Stimulated activated naive CD8-positive, alpha-beta T cell treated with anti-CD3 and anti-CD28 coated beads, Interleukin-15, Interleukin-2, amounts not matched to agents 100 ng/mL and 50 ng/mL, for 24 hours (primary cell): ENCODE measurements around the gene IFIT3.
"Not testable (repeated sequence)": the region's sequence is repeated elsewhere in the genome, so short reads cannot be mapped to it uniquely, and the experiment has no call there.

Experiments used
- H3K27ac Mint-ChIP-seq: one replicate; pipeline ENCODE4 v1.8.0; 2021; ENCODE audit warnings: mild to moderate bottlenecking, mixed read lengths
- H3K27me3 Mint-ChIP-seq: one replicate; pipeline ENCODE4 v1.8.0; 2021; ENCODE audit warnings: mixed read lengths
- H3K36me3 Mint-ChIP-seq: one replicate; pipeline ENCODE4 v1.8.0; 2021; ENCODE audit warnings: low read depth, mixed read lengths
- H3K4me1 Mint-ChIP-seq: one replicate; pipeline ENCODE4 v1.8.0; 2021; ENCODE audit warnings: low read depth, mixed read lengths
- H3K4me3 Mint-ChIP-seq: one replicate; pipeline ENCODE4 v1.8.0; 2021; ENCODE audit warnings: mild to moderate bottlenecking, mixed read lengths
- H3K9me3 Mint-ChIP-seq: one replicate; pipeline ENCODE4 v1.8.0; 2021; ENCODE audit warnings: mixed read lengths

IFIT3 gene

GRCh38 chr10:89327803-89328441 is at the start of gene IFIT3:
TSS of gene IFIT3 (plus strand) at chr10:89327997. CDS start at chr10:89328074, 77 bp downstream.
- H3K27me3 Mint-ChIP-seq = peaks cover 11% of the 10 kb centered on the region

GRCh38 chr10:89278034-89278535 is 49.7 kb upstream of the IFIT3 start:
- no peak overlapping the region for H3K4me3 Mint-ChIP-seq
- H3K36me3 Mint-ChIP-seq = no peaks in the 10 kb centered on the region
- H3K4me1 Mint-ChIP-seq = no peaks in the 10 kb centered on the region
- no peaks in the 10 kb centered on the region for H3K27me3 Mint-ChIP-seq
- no peak overlapping the region for H3K27ac Mint-ChIP-seq
- no peaks in the 10 kb centered on the region for H3K9me3 Mint-ChIP-seq

More at GRCh38 chr10:89327803-89328441, at the start of gene IFIT3:
- Mint-ChIP-seq H3K9me3 (no peaks in the 10 kb centered on the region), H3K27ac (peak within 1 kb of the TSS; percentile 76), H3K4me1 (peaks cover 53% of the 10 kb centered on the region), H3K4me3 (peak within 1 kb of the TSS; percentile 84), H3K36me3 (no peaks in the 10 kb centered on the region)

GRCh38 chr10:89278900-89279392 is 48.9 kb upstream of the IFIT3 start:
- Mint-ChIP-seq H3K4me1 (no peaks in the 10 kb centered on the region), H3K9me3 (no peaks in the 10 kb centered on the region), H3K27ac (no peak overlapping the region), H3K36me3 (no peaks in the 10 kb centered on the region), H3K4me3 (no peak overlapping the region), H3K27me3 (no peaks in the 10 kb centered on the region)

- no peak overlapping the region for H3K4me3 Mint-ChIP-seq
- H3K27me3 Mint-ChIP-seq = no peaks in the 10 kb centered on the region
- no peak overlapping the region for H3K27ac Mint-ChIP-seq
- H3K36me3 Mint-ChIP-seq = no peaks in the 10 kb centered on the region
- H3K4me1 Mint-ChIP-seq = no peaks in the 10 kb centered on the region
- H3K9me3 Mint-ChIP-seq = no peaks in the 10 kb centered on the region
Observed at GRCh38 chr10:89279421-89279869, 48.4 kb upstream of the IFIT3 start.

- Mint-ChIP-seq H3K27ac (no peak overlapping the region), H3K4me3 (no peak overlapping the region), H3K4me1 (no peaks in the 10 kb centered on the region), H3K27me3 (no peaks in the 10 kb centered on the region), H3K9me3 (no peaks in the 10 kb centered on the region), H3K36me3 (no peaks in the 10 kb centered on the region)
Observed at GRCh38 chr10:89280508-89280907, 47.3 kb upstream of the IFIT3 start.

DNA sequence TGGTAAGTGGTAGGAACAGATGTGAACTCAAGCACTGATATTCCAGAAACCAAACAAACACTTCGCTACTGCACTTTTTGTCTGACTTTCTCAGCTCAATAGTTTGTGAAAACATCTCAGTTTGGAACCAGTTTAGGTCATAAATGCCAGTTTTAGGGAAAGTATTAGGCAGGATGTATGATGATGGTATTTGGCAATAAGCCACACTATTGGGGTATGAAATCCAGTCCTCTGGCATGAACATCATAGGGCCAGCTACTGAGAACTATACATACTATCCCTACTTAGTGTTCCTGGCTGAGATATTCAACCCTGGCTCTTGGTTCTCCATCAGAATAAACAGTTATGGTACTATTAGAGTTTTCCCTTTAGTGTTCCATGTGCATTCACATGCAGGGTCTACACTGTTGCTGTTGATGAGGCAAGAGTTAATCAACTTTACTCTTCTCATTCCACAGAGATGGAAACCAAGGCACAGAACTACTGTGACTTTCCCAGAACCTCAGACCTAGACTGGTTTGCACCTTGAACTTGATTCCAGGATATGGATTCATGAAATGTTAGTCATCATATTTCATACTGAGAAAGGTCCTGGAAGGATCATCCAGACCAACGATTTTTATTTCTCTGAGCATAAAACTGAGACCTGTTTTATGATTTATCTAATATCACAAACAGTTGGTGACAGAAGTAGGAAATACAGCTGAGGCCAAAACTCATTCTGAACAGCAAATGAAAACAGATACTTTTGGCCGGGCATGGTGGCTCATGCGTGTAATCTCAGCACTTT is 46.0 kb upstream of the IFIT3 start:
- Mint-ChIP-seq H3K4me1 (no peaks in the 10 kb centered on the region), H3K4me3 (no peak overlapping the region), H3K9me3 (no peaks in the 10 kb centered on the region), H3K27ac (no peak overlapping the region), H3K27me3 (no peaks in the 10 kb centered on the region), H3K36me3 (no peaks in the 10 kb centered on the region)

- Mint-ChIP-seq H3K27me3 (no peaks in the 10 kb centered on the region), H3K36me3 (no peaks in the 10 kb centered on the region), H3K4me3 (no peak overlapping the region), H3K27ac (no peak overlapping the region), H3K4me1 (no peaks in the 10 kb centered on the region), H3K9me3 (no peaks in the 10 kb centered on the region)
Observed at GRCh38 chr10:89283025-89283935, 44.5 kb upstream of the IFIT3 start.

DNA sequence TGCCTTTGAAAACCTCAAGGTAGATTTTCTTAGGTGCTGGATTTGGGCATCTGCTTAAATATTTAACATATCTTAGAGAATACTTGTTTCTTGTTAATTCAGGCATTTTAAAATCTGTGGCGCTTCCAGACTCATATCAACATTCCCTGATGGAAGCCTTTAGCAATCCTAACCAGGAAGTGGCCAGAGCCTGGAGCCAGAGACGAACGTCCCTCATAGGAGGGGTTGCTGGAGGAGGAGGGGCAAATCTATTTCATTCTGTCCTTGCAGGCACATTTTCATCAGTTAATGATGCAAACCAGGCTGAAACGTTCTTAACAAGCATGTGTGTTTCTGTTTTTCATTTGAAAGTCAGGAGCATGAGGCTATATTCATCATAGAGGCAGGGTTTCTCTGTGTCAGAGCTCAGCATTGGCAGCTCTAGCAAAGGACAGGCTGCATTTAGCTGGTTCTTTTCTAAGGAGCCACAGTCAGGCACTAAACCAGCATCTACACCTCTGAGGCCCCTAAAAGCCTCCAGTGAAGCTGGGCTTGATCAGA is 43.8 kb upstream of the IFIT3 start:
- Mint-ChIP-seq H3K27ac (no peak overlapping the region), H3K4me1 (no peaks in the 10 kb centered on the region), H3K9me3 (no peaks in the 10 kb centered on the region), H3K36me3 (no peaks in the 10 kb centered on the region), H3K4me3 (no peak overlapping the region), H3K27me3 (no peaks in the 10 kb centered on the region)

DNA sequence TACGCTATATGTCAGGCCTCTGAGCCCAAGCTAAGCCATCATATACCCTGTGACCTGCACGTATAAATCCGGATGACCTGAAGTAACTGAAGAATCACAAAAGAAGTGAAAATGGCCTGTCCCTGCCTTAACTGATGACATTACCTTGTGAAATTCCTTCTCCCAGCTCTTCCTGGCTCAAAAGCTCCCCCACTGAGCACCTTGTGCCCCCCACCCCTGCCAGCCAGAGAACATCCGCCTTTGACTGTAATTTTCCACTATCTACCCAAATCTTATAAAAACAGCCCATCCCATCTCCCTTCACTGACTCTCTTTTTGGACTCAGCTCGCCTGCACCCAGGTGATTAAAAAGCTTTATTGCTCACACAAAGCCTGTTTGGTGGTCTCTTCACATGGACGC is 43.1 kb upstream of the IFIT3 start:
- not testable (repeated sequence) for H3K9me3 Mint-ChIP-seq, H3K4me1 Mint-ChIP-seq, H3K36me3 Mint-ChIP-seq, H3K4me3 Mint-ChIP-seq, H3K27me3 Mint-ChIP-seq, H3K27ac Mint-ChIP-seq

GRCh38 chr10:89285303-89285702 is 42.5 kb upstream of the IFIT3 start:
- H3K4me3 Mint-ChIP-seq, H3K4me1 Mint-ChIP-seq, H3K36me3 Mint-ChIP-seq, H3K27ac Mint-ChIP-seq, H3K9me3 Mint-ChIP-seq, H3K27me3 Mint-ChIP-seq: not testable (repeated sequence)

- no peak overlapping the region for H3K27ac Mint-ChIP-seq
- H3K36me3 Mint-ChIP-seq = no peaks in the 10 kb centered on the region
- H3K9me3 Mint-ChIP-seq = peaks cover 6% of the 10 kb centered on the region
- H3K27me3 Mint-ChIP-seq = no peaks in the 10 kb centered on the region
- peaks cover 25% of the 10 kb centered on the region for H3K4me1 Mint-ChIP-seq
- no peak overlapping the region for H3K4me3 Mint-ChIP-seq
Observed at GRCh38 chr10:89294721-89295239, 33.0 kb upstream of the IFIT3 start.

- H3K27ac Mint-ChIP-seq = no peak overlapping the region
- no peak overlapping the region for H3K4me3 Mint-ChIP-seq
Observed at GRCh38 chr10:89295597-89295996, 32.2 kb upstream of the IFIT3 start.

GRCh38 chr10:89296220-89296648 is 31.6 kb upstream of the IFIT3 start:
- Mint-ChIP-seq H3K9me3 (peaks cover 6% of the 10 kb centered on the region), H3K27ac (no peak overlapping the region), H3K4me1 (peaks cover 30% of the 10 kb centered on the region), H3K4me3 (no peak overlapping the region), H3K36me3 (no peaks in the 10 kb centered on the region), H3K27me3 (no peaks in the 10 kb centered on the region)

More at GRCh38 chr10:89295597-89295996, 32.2 kb upstream of the IFIT3 start:
- Mint-ChIP-seq H3K4me1 (peaks cover 25% of the 10 kb centered on the region), H3K36me3 (no peaks in the 10 kb centered on the region), H3K27me3 (no peaks in the 10 kb centered on the region), H3K9me3 (peaks cover 6% of the 10 kb centered on the region)

DNA sequence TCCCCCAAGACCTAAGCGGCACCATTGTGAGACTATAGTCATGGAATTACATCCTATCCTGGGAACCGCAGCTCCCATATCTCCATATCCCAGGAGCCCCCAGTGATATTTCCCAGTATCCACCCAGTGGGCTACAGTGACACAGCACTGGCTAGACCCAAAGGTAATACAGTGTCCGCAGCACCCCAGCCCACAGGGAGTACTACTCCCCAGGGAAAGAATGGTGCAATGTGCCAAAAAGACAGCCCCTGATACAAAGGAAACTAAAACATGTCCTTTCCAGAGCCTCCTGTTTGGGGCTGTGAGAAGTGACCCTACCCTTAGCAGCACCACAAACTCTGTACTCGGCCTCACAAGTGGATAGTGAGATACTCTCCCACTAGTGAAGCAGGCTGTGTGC is 30.4 kb upstream of the IFIT3 start:
- Mint-ChIP-seq H3K9me3 (peaks cover 6% of the 10 kb centered on the region), H3K27me3 (no peaks in the 10 kb centered on the region), H3K4me1 (peaks cover 39% of the 10 kb centered on the region), H3K27ac (no peak overlapping the region), H3K36me3 (no peaks in the 10 kb centered on the region), H3K4me3 (no peak overlapping the region)
